Upper lobe of left lung (tissue), 6 donors: ENCODE results near the gene CAPN3. TPM values are rescaled to one million over a fixed set of nuclear protein-coding genes. Genes with fewer than 3 reads are reported as not detected.

Experiments
- ATAC-seq, 2 donors: fragments of 200-7000 bp; cut with Tn5 transposase; one replicate each; pipeline ENCODE4 v1.9.1; 2022; ENCODE audit warnings: mild to moderate bottlenecking in 2 of 2, moderate library complexity in 2 of 2; ENCODE audit not compliant: low FRiP score in 2 of 2
- DNase-seq, 2 donors: peaks; one replicate each; pipeline ENCODE4 v3.0.0-alpha.2; 2019 to 2020
- H3K27ac ChIP-seq, 4 donors: fragments of 200-600 bp; sonication (generic); one replicate each; pipeline ENCODE4 v1.5.1; 2016 to 2019
- H3K27me3 ChIP-seq, 4 donors: fragments of 200-600 bp; sonication (generic); one replicate each; pipeline ENCODE4 v1.5.1; 2017 to 2019
- H3K36me3 ChIP-seq, 4 donors: fragments of 200-600 bp; sonication (generic); one replicate each; pipeline ENCODE4 v1.5.1; 2016 to 2019
- H3K4me1 ChIP-seq, 4 donors: fragments of 200-600 bp; sonication (generic); one replicate each; pipeline ENCODE4 v1.5.1; 2018 to 2019
- H3K4me3 ChIP-seq, 4 donors: fragments of 200-600 bp; sonication (generic); one replicate each; pipeline ENCODE4 v1.5.1; 2017 to 2019; ENCODE audit warnings: mild to moderate bottlenecking in 2 of 4, moderate library complexity in 1 of 4
- H3K9me3 ChIP-seq, 4 donors: fragments of 200-600 bp; sonication (generic); one replicate each; pipeline ENCODE4 v1.5.1; 2018 to 2019
- CTCF ChIP-seq, 6 experiments: fragments of 450-650 bp in 4 of 6; fragments of 200-600 bp in 2 of 6; sonication (generic) in 2 of 6; IDR thresholded peaks; one replicate each; pipeline ENCODE4 v1.5.1; 2016 to 2019; ENCODE audit warnings: antibody characterized with exemption in 6 of 6
- EP300 ChIP-seq, 4 donors: sonication (generic); formaldehyde crosslinking; IDR thresholded peaks; one replicate each; pipeline ENCODE4 v1.5.1; 2017; ENCODE audit warnings: antibody characterized with exemption in 4 of 4, control low read depth in 2 of 4
- POLR2A ChIP-seq, 4 donors: fragments of 450-650 bp; IDR thresholded peaks; one replicate each; pipeline ENCODE4 v1.5.1; 2016 to 2017; ENCODE audit warnings: antibody characterized with exemption in 4 of 4, mild to moderate bottlenecking in 2 of 4
- POLR2AphosphoS5 ChIP-seq, 2 donors: sonication (generic); formaldehyde crosslinking; IDR thresholded peaks; one replicate each; pipeline ENCODE4 v1.5.1; 2017; ENCODE audit warnings: antibody characterized with exemption in 2 of 2
- WGBS, 2 donors: methylation state at CpG; one replicate each; pipeline ENCODE4 v1.1.5; 2017 to 2018; 5-methylcytosine and 5-hydroxymethylcytosine counted together
- total RNA-seq, 6 donors: library from RNA; depleted of rRNA in 4 of 6; stranded (reverse); fragments of >200 nt in 4 of 6; gene quantifications; one replicate each; pipeline versions ENCODE4 v1.1.0 to v1.2.1, GENCODE V29; 2016 to 2021
- donor health status: DM: no; HTN: no; CAD: no; lungs with moderate emphysema.
- donor health status: DM: no; HTN: yes; CAD: no; lungs with severe emphysema.

The CAPN3 gene
- total RNA-seq, 6 donors from 2014 or later, result 24.0 to 369 (median 54.3) TPM

DNA sequence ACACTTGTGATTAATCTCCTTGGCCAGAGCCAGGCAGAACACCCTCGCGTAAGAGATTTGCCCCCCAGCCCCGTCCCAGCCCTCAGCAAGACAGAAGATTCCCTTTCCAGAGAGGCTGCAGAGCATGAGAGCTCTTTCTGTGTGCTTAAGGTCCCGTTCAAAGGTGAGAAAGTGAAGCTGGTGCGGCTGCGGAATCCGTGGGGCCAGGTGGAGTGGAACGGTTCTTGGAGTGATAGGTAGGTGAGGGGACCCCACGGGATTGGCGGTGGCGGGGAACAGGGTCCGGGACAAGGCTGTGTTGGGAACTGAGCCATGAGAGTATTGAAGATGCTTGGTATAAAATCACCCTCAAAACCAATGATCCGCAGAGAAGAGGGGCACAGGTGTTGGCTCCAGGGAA, 34.8 kb downstream of the CAPN3 start:
- DNase-seq (peak in 1 of 2 donors; percentile 30), ATAC-seq (no peak)
- no peaks in the 10 kb centered on the region for H3K9me3 ChIP-seq
- 88 to 91% methylated on average over 13 of the region's 13 CpGs for WGBS, 2 donors
- peaks cover 0 to 11% (median 0%) of the 10 kb centered on the region in 4 donors for H3K36me3 ChIP-seq
- no peak for TF ChIP-seq POLR2A (IDR thresholded peaks at IDR 0.05)
- no peak for TF ChIP-seq CTCF (IDR thresholded peaks at IDR 0.05)
- TF ChIP-seq EP300 (IDR thresholded peaks at IDR 0.05), result no peak
- TF ChIP-seq POLR2AphosphoS5 (IDR thresholded peaks at IDR 0.05), result no peak
- H3K4me1 ChIP-seq, result no peaks in the 10 kb centered on the region
- H3K4me3 ChIP-seq, result no peak overlapping the region
- H3K27ac ChIP-seq, result no peak overlapping the region
- H3K27me3 ChIP-seq, result no peaks in the 10 kb centered on the region

GRCh38 chr15:42395838-42396237, 36.5 kb downstream of the CAPN3 start:
- Histone ChIP-seq H3K9me3 (no peaks in the 10 kb centered on the region), H3K4me1 (no peaks in the 10 kb centered on the region), H3K27ac (no peak overlapping the region), H3K27me3 (no peaks in the 10 kb centered on the region), H3K36me3 (peaks cover 6 to 23% (median 7%) of the 10 kb centered on the region in 4 donors), H3K4me3 (no peak overlapping the region)
- no peak for DNase-seq
- ATAC-seq, result no peak
- WGBS, 2 donors, result 60 to 75% methylated on average over 1 of the region's 1 CpG
- TF ChIP-seq POLR2A (IDR thresholded peaks at IDR 0.05) (no peak), POLR2AphosphoS5 (IDR thresholded peaks at IDR 0.05) (no peak), CTCF (IDR thresholded peaks at IDR 0.05) (no peak), EP300 (IDR thresholded peaks at IDR 0.05) (no peak)

- no peaks in the 10 kb centered on the region for H3K9me3 ChIP-seq
- TF ChIP-seq POLR2AphosphoS5 (IDR thresholded peaks at IDR 0.05), result no peak
- TF ChIP-seq CTCF (IDR thresholded peaks at IDR 0.05), result no peak
- no peak for TF ChIP-seq POLR2A (IDR thresholded peaks at IDR 0.05)
- TF ChIP-seq EP300 (IDR thresholded peaks at IDR 0.05), result no peak
- H3K4me1 ChIP-seq, result no peaks in the 10 kb centered on the region
- H3K27me3 ChIP-seq, result no peaks in the 10 kb centered on the region
- no peak overlapping the region for H3K4me3 ChIP-seq
- DNase-seq (no peak), ATAC-seq (no peak)
- peaks cover 21 to 44% (median 24%) of the 10 kb centered on the region in 4 donors for H3K36me3 ChIP-seq
- H3K27ac ChIP-seq, result no peak overlapping the region
- WGBS, 2 donors, result 90% methylated on average over 24 of the region's 24 CpGs
Measured at GRCh38 chr15:42401544-42402454, 42.5 kb downstream of the CAPN3 start.

- peaks cover 21 to 40% (median 24%) of the 10 kb centered on the region in 4 donors for H3K36me3 ChIP-seq
- DNase-seq, result no peak
- WGBS, 2 donors, result 84 to 94% methylated on average over 15 of the region's 15 CpGs
Measured at GRCh38 chr15:42402455-42403205, 43.3 kb downstream of the CAPN3 start.

More at GRCh38 chr15:42402455-42403205, 43.3 kb downstream of the CAPN3 start:
- Histone ChIP-seq H3K27me3 (no peaks in the 10 kb centered on the region), H3K27ac (no peak overlapping the region), H3K4me1 (no peaks in the 10 kb centered on the region), H3K9me3 (no peaks in the 10 kb centered on the region), H3K4me3 (no peak overlapping the region)
- TF ChIP-seq CTCF (IDR thresholded peaks at IDR 0.05), result no peak
- no peak for TF ChIP-seq POLR2A (IDR thresholded peaks at IDR 0.05)
- no peak for TF ChIP-seq POLR2AphosphoS5 (IDR thresholded peaks at IDR 0.05)
- TF ChIP-seq EP300 (IDR thresholded peaks at IDR 0.05), result no peak
- no peak for ATAC-seq
